GM12891 (cell line): ENCODE data around the gene DNAJB9.

Experiments used
- POLR2A ChIP-seq: IDR thresholded peaks from 2 replicates; pipeline ENCODE4 v1.6.1; 2011; ENCODE audit warnings: low read depth, low read length, control low read depth
- POLR2AphosphoS5 ChIP-seq: IDR thresholded peaks from 2 replicates; pipeline ENCODE4 v1.6.1; 2011; ENCODE audit warnings: low read depth, low read length, control low read depth

- TF ChIP-seq POLR2AphosphoS5 (no peak), POLR2A (no peak)
These were observed 26.9 kb downstream of the DNAJB9 start for GRCh38 chr7:108596560-108596959.
